NCI-H146 (cell line): ENCODE measurements around the gene FAM222B.
"Not testable (repeated sequence)": the region's sequence is repeated elsewhere in the genome, so short reads cannot be mapped to it uniquely, and the experiment has no call there.

ENCODE experiments used
- DNase-seq: peaks from one replicate; lab custom pipeline; 2025; lab: John Stamatoyannopoulos, UW

The FAM222B gene

DNA sequence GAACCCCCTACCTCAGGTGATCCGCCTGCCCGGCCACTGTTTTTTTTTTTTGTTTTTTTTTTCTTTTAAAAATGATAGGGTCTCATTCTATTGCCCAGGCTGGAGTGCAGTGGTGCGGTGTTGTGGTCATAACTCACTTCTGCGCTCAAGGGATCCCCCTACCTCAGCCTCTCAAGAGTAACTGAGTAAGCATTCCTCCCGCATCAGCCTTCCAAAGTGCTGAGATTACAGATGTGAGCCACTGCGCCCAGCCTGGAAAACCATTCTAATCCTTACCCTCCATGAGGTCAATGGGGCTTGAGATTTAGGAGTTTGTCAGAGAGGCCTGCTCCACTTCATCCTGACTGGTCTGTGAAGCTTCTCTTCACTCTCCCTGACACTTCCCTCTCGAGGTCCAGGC lies 24.7 kb upstream of the FAM222B start:
- no peak for DNase-seq

DNA sequence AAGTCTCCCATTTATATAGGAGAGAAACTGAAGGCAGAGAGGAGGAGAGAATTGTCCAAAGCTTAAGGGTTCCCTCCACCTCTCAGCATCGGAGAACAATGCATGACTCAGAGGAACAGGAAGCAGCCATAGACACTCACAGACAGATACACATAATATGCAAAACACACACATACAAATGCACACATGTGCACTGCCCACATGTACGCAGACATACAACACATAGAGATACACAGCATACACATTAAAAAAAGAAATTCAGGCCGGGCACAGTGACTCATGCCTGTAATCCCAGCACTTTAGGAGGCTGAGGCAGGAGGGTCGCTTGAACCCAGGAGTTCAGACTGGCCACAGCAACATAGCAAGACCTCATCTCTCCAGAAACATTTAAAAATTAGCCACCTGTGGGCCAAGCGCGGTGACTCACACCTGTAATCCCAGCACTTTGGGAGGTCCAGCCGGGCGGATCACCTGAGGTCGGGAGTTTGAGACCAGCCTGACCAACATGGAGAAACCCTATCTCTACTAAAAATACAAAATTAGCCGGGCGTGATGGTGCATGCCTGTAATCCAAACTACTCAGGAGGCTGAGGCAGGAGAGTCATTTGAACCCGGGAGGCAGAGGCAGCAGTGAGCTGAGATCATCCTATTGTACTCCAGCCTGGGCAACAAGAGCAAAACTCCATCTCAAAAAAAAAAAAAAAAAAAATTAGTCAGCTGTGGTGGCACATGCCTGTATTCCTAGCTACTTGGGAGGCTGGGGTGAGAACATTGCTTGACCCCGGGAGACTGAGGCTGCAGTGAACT lies 23.6 kb upstream of the FAM222B start:
- no peak for DNase-seq

DNA sequence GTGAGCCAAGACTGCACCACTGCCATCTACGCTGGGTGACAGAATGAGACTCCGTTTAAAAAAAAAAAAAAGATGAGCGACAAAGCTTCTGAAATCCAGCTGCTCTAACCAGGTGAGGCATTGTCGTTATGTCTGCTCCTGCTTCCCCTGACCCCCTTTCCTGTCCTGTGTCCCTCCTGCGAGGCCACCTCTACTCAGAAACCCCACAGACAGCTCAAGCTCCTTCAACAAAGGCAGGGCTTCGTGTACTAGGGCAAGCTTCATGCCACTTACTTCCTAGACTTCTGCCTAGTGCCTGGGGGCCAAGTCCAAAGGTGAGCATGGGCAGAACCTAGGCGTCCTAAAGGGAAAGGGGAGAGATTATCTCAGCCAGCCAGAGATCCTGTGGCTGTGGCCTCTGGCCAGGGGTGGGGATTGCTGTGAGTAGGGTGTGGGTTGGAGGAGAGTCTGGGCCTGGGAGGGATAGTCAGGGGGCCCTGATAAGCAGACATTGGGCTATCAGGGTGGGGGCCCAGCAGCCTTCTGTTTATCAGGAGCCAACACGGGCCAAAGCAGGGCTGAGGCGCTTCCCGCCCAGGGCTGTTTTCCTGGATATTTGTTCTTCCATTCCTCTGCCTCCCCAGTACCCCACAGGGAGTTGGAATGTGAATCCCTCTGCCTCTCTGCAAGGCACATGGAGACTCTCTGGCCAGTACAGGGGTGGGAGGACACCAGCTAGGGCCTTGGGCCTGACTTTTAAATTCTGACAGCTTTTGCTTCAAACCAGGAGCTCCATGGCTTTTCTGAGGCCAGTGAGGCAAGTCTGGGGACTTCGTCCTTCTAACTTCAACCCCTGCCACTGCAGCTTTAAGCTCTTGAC lies 22.6 kb upstream of the FAM222B start:
- DNase-seq, result no peak

DNA sequence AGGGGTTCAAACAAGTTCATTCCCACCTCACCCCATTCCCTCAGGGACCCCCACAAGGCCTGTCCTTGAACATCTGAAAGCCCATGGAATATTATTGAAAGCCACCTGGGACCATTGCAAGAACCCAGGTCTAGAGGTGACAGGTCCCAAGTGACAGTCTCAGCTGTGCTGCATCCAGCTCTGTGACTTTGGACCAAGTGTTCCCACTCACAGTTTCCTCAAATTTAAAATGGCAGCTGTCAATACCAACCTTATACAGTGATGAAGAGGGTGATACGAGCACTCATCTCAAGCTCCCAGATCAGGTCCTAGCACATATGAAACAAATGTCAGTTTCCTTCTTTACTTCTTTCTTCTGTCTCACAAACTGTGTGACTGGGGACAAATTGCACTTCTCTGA lies 21.4 kb upstream of the FAM222B start:
- no peak for DNase-seq

DNA sequence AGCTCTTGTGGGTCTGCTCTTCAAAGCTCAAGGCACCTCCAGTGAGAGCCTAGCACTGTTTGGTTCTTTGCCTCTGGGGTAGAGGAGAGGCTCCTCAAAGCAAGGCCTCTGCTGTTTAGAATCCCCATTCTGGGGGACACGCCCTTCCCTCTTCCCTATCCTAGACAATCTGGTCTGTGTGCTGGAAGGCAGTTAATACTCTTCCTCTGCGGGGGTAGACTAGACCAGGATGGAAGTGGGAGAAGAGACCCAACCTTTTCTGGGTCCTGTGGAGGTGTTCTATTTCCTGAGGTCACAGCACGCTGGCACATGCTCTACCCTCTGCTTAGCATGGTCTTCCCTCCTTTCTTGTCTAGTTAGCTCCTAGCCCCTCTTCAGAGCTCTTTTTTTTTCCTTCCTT lies 20.0 kb upstream of the FAM222B start:
- DNase-seq, result no peak

DNA sequence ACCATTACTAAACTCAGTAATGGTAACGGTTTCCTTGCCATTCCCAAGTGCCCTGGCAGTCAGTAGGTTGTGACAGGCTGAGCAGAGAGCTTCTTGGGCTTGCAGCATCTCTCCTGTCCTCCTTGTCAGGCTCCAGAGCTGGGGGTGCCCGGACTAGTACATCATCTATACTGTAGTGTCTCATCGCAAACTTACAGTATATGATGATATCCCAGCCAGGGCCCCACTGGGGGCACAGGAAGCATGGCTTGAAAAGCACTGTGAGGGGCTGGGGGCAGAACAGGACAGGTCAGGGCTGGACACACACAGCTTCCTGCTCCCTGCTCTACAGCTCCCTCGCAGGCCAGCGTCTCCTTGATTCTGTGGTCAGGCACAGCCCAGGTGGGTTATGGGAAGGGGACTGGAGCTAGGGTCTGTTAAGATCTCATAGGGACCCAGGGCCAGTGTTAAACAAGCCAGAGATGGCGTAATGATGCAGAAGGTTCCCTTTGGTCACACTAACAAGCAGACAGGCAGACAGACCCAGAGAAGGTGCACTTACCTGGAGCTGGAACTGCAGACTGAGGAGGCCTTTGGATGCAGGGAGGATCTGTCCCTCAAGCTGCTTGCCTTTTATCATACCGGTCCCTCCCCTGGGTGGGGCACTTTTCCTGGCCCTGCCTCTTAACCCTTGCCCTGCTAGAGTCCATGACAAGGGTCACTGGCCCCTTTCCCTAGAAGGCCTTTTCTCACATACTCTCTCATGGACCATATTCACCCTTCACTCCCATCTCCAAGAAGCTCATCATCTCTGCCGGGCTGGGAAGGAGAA lies 19.0 kb upstream of the FAM222B start:
- DNase-seq, result no peak

DNA sequence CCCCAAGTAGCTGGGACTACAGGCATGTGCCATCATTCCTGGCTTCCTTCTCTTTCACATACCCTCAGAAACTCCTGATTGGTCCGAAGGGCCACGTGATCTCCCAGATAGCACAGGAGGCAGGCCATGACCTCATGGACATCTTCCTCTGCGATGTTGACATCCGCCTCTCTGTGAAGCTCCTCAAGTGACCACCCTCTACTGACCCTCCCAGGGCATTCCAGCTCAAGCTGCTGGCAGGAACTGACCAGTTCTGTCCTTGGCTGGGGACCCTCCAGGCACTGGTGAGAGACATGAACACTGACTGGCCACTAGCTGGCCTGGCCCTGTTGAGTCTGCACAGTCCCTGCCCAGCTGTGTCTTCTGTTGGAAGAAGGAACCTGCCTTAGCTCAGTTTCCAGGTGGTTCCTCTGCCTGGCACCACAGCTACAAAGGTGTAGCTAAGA lies 17.8 kb upstream of the FAM222B start:
- no peak for DNase-seq

DNA sequence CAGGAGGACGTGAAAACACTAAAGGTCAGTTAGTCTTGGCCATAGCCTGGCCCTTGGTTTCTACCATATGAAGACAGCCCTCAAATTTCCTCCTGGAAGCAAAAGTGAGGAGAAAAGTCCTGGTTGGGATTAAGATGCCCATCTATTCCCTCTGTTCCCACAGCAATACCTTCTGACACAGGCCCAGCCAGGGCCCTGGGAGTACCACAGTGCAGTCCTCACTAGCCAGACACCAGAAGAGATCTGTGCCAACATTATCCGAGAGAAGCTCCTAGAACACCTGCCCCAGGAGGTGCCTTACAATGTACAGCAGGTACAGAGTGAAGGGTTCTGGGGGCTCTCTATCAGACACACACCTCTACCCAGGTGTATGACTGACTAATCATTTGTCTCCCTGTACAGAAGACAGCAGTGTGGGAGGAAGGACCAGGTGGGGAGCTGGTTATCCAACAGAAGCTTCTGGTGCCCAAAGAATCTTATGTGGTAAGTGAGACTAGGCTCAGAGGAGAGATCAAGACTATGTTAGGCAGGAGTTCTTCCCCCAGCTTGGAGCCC lies 16.3 kb upstream of the FAM222B start:
- no peak for DNase-seq

DNA sequence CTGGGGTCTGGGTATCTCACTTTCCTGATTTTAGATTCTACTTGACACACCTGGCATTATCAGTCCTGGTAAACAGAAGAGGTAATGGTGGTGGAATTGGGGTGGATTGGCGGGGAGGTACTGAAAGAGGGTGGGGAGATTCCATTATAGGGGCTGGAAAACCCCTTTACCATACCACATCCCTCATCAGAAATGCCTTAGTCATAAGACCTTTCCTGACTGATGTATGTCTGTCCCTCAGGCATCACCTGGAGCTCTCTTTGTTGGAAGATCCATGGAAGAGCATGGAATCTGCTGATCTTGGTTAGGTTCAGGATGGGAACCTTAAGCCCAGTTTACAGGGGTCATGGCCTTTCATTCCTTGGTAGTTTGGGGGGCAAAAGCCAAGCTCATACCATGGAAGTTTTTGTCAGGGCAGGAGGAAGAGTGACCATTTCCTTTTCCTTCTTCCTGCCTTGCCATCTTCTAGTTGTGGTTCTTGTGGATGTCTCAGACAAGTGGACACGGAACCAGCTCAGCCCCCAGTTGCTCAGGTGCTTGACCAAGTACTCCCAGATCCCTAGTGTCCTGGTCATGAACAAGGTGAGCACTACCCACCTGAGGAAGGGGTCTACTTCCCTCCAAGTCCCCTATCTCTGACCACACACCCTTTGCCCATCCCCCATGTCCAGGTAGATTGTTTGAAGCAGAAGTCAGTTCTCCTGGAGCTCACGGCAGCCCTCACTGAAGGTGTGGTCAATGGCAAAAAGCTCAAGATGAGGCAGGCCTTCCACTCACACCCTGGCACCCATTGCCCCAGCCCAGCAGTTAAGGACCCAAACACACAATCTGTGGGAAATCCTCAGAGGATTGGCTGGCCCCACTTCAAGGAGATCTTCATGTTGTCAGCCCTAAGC lies 15.6 kb upstream of the FAM222B start:
- DNase-seq, result no peak

DNA sequence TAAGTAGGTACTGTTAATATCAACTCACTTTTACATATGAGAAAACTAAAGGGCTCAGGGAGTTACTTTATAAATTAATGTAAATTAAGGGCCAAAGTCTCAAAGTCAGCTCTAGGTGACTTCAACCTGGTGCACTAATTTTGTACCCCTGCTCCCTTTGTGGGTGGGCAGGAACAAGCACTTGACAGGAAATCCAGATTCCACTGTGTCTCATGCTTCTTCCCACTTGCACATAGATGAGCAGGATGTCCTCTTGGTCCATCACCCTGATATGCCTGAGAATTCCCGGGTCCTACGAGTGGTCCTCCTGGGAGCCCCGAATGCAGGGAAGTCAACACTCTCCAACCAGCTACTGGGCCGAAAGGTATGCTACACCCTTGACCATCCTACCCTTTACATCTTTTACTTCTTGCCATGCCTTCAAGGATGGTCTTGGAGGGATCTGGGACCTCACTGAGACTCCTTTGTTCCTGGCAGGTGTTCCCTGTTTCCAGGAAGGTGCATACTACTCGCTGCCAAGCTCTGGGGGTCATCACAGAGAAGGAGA lies 13.5 kb upstream of the FAM222B start:
- DNase-seq, result no peak

DNA sequence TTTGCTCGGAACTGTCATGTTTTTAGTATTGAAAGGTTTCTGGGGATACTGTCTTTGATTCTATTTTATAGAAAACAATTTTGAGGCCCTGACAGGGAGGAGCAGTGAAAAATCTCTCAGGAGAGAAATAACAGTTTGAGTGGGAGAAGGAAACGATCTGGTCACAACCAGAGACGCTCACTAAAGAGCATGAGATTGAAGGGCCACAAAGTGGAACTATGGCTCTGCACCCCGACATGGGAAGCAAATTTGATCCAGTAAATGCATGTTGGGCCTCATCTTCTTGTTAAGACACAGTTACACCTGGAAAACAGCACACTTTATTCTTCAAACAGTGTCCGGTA lies 12.7 kb upstream of the FAM222B start:
- DNase-seq, result no peak

DNA sequence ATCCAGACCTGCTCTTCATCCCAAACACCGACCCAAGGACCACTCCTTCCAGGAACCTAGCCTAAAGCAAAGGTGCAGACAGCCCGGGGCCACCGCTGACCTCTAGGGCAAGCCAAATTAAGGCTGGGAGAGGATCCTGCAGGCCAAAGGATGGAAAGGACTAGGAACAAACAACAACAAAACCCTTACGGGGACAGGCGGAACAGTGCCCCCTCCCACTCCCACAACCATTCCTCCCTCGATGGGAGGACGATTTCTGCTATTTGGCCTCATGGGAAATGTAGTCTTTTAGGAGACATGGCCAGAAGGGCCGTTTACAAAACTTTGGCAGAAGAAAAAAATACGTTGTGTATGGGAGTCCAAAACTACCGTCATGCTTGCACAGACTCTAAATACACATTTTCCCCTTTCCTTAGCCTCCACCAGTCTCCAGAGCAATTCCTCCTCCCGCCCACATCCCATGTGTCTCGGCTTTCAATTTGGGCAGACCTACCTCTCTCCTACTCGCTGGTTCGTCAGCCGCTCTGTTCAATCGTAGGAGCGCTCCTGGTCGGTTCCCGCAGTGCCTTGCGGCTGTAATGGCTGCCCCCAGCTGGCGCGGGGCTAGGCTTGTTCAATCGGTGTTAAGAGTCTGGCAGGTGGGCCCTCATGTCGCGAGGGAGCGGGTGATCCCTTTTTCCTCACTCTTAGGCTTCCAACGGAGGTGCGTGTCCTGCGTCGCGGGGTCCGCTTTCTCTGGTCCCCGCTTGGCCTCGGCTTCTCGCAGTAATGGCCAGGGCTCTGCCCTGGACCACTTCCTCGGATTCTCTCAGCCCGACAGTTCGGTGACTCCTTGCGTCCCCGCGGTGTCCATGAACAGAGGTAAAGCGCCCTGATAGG lies 12.1 kb upstream of the FAM222B start, which contains the start of gene ERAL1:
TSS of gene ERAL1 (plus strand) at position 560 of the 879 bp plus-strand sequence. CDS start at position 579, 19 bp downstream.
- DNase-seq, result peak; percentile 86

DNA sequence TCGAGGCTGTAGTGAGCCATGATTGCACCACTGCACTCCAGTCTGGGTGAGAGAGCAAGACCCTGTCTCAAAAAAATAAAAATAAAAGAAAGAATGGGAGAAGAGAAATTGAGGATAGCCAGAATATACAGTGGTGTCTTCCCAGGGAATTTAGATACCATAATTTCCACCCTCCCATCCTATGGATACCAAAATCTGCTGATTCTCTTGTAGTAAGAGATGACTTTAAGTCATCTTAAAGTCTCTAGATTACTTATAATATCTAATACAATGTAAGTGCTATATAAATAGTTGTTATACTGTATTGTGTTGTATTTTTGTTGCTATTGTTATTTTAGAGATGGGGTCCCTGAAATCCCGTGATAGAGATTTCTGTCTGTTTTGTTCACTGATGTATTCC lies 10.7 kb upstream of the FAM222B start:
- no peak for DNase-seq

DNA sequence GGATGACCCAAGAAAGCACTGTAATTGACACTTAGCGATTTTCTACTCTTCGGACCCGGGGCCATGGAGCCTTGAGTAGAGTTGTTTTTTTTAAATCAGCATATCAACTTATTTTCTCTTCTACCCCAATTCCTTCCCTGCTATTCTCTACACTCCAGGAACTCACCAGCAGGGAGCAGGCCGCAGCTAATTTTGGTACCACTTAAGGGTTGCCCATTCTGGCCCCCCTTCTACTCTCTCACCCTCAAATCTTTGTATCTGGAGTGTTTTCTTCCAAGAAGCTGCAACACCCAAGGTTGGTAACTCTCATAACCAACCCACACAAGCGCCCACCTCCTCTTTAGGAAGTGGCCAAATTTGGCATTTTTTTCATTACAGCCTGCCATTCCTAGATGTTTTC lies 6.7 kb upstream of the FAM222B start:
- no peak for DNase-seq

DNA sequence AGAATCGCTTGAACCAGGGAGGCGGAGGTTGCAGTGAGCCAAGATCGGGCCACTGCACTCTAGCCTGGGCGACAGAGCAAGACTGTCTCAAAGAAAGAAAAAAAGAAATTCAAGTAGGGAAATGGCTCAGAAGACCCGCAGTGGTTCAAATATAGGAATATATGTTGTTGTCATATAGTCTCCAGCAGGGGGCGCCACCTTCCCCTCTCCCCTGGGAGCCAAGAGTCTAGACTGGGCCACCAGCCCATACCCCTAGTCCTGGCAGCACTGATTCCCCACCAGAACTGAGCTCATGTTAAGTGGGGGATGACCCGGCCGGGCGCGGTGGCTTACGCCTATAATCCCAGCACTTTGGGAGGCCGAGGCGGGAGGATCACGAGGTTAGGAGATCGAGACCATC lies 6.1 kb upstream of the FAM222B start:
- not testable (repeated sequence) for DNase-seq

DNA sequence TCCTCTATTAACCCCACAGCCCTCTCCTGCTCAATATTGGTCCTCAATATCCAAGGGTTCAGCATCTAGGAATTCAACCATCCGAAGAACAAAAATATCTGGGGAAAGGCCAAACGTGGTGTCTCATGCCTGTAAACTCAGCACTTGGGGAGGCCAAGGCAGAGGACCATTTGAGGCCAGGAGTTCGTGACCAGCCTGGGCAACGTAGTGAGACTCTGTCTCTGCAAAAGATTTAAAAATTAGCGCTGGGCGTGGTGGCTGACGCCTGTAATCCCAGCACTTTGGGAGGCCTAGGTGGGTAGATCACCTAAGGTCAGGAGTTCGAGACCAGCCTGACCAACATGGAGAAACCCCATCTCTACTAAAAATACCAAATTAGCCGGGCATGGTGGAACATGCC lies 4.1 kb upstream of the FAM222B start:
- DNase-seq, result not testable (repeated sequence)

DNA sequence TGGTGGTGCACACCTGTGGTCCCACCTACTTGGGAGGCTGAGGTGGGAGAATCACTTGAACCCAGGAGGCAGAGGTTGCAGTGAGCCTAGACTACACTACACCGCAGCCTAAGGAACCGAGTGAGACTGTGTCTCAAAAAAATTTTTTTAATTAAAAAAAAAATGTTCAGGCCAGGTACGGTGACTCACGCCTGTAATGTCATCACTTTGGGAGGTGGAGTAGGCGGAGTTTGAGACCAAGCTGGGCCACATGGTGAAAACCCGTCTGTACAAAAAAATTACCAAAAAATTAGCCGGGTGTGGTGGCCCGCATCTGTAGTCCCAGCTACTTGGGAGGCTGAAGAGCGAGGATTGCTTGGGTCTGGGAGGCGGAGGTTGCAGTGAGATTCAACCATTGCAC lies 3.6 kb upstream of the FAM222B start:
- DNase-seq, result no peak

DNA sequence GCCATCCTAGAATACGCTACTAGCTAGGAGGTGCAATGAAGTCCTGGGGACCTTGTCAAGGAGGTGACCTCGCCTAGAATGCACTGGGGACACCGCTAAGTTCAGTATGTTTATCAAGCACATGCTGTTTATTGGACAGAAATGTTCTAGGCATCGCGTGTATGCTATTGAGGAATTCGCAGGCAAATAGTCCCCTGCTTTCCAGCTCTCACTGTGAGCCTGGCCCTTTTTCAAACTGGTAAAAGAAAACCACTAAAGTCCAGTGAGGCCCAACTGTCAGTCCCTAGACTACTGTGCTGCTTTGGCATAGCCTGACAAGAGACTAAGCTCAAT lies 1.2 kb upstream of the FAM222B start:
- no peak for DNase-seq

DNA sequence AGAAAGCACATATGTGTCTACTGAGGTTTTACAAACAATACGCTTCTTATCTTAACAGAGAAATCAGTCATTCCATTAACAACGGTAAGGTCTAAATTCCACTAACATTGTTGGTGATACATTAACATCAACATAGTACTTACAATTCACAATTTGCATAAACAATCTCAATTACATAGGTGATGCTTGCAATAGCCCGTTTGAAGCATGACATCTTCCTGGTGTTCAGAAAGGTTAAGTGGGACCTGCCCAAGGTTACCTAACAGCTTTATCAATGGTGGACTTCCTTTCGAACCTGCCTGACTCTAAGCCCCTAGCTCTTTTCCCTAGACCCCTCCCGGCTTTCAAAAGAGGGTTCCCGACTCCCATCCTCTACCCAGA lies 699 bp downstream of the FAM222B start:
- DNase-seq, result no peak

DNA sequence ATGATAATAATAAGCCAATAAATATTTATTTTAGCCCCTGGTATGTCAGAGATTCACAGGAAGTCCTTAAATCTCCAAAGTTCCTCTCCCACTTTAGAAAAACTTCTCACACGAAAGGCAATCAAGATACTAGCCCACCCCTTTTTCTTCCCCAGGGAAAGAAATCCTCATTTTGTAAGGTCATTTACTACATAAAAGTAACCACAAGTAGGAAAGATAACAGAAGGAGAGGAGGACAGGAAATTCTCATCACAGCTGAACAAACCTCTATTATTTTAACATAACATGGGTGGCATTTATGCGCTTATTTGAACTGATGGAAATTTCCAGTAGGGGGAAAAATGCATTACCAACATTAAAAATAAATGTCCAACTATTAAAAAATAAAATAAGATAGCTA lies 3.4 kb downstream of the FAM222B start:
- no peak for DNase-seq
